AG09319 (cell line): ENCODE measurements around the gene TBXA2R.

Experiments used
- DNase-seq: peaks from one replicate; pipeline ENCODE4 v3.0.0-alpha.2; 2010; ENCODE audit warnings: low read depth; ENCODE audit errors: extremely low read depth
- CTCF ChIP-seq: IDR thresholded peaks from 2 replicates; pipeline ENCODE4 v1.5.1; 2011; ENCODE audit warnings: low read depth, mild to moderate bottlenecking, inconsistent platforms, low read length, moderate library complexity

TBXA2R gene

GRCh38 chr19:3618144-3618810 is 11.6 kb upstream of the TBXA2R start:
- no peak for DNase-seq
- TF ChIP-seq CTCF, result peak; percentile 96

- no peak for DNase-seq
- no peak for TF ChIP-seq CTCF
Measured at GRCh38 chr19:3617463-3617862, 10.8 kb upstream of the TBXA2R start.

- DNase-seq, result no peak
- TF ChIP-seq CTCF, result no peak
Measured at GRCh38 chr19:3615524-3616135, 9.0 kb upstream of the TBXA2R start.

- TF ChIP-seq CTCF, result no peak
- DNase-seq, result no peak
Measured at GRCh38 chr19:3614858-3615505, 8.3 kb upstream of the TBXA2R start.

- TF ChIP-seq CTCF, result no peak
Measured at GRCh38 chr19:3613818-3614661, 7.4 kb upstream of the TBXA2R start.

GRCh38 chr19:3612901-3613741 is 6.4 kb upstream of the TBXA2R start:
- DNase-seq, result no peak
- no peak for TF ChIP-seq CTCF

More at GRCh38 chr19:3613818-3614661, 7.4 kb upstream of the TBXA2R start:
- DNase-seq, result no peak
